ENCODE data around the gene RNF10.
"Not testable (repeated sequence)": the region's sequence is repeated elsewhere in the genome, so short reads cannot be mapped to it uniquely, and the experiment has no call there.

DNA sequence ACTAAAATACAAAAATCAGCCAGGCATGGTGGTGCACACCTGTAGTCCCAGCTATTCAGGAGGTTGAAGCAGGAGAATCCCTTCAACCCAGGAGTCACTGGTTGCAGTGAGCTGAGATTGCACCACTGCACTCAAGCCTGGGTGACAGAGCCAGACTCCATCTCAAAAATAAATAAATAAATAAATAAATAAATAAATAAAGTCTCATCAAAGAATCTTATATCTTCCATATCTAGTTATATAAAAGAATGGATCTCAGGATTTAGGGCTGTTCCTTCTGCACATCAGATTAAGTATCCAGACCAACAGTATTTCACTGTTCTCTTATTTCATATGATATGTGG, 3.8 kb upstream of the RNF10 start:
- TF ChIP-seq CTCF (IDR thresholded peaks at IDR 0.05; ENCODE audit: low read length); EZH2 (IDR thresholded peaks at IDR 0.05; ENCODE audit: borderline replicate concordance, low read length): not testable (repeated sequence)

Measured in OCI-LY1 (cell line).